Suppressor macrophage treated with lipopolysaccharide for 4 hours (primary cell): ENCODE measurements around the gene COP1.
A peak's percentile ranks its signal among the peaks of the same experiment; 100 is the strongest.
"Not testable (repeated sequence)": the region's sequence is repeated elsewhere in the genome, so short reads cannot be mapped to it uniquely, and the experiment has no call there.

Experiments
- DNase-seq: peaks from one replicate; pipeline ENCODE4 v3.0.0-alpha.2; 2020

The COP1 gene

GRCh38 chr1:176029609-176030008 is 177.5 kb downstream of the COP1 start:
- no peak for DNase-seq

DNA sequence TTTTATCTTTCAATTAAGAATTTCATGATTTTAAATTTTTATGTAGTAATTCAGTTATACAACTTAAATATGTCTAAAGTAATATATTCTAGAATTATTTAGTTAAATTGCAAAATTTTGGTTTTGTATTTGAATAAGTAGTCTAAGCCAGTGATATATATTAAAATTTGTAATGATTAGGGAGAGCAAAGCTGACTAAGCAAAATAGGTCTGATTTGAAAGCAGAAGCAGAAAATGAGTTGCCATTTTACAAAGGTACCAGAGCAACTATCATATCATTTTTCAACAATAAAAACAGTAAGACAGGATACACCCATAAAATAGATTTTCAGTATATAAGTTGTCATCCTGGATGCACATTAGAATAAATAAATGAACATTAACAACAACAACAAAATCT is 177.9 kb downstream of the COP1 start:
- no peak for DNase-seq

- DNase-seq: not testable (repeated sequence)
These were observed 179.2 kb downstream of the COP1 start for GRCh38 chr1:176027934-176028333.

DNA sequence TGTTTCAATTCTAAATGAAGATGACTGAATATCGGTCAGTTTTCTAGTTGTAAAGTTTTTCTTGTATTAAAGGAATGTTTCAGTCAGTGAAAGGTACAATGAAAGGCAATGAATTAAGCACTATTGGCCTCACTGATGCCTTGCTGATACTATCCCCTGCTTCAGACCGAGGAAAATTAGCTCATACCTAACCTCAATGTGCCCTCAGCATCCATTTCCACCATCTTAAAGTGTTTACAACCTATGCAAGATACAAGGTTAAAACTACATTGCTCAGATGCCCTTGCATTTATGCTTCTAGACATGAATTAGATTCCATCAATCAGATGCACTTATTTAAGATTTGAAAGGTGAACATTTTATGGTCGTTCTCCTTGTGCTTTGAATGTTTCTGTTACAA is 184.5 kb downstream of the COP1 start:
- no peak for DNase-seq

- DNase-seq: no peak
These were observed 189.4 kb downstream of the COP1 start for GRCh38 chr1:176017722-176018121.

DNA sequence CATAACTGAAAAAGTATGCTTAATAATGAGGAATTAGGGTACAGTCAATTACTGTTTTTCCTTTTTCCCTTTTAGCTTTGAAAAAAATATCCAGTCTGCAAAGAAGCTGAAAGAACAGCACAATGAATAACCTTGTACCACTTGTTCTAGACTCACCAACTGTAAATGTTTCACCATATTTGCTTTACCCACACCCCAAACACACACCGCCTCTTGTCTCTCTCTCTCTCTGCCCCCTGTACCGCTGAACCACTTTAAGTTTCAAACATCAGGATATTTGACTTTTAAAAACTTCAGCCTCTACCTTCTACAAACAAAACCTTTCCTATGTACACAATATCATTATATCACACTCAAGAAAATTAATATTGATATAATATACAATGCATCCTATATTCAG is 197.1 kb downstream of the COP1 start:
- DNase-seq: no peak

DNA sequence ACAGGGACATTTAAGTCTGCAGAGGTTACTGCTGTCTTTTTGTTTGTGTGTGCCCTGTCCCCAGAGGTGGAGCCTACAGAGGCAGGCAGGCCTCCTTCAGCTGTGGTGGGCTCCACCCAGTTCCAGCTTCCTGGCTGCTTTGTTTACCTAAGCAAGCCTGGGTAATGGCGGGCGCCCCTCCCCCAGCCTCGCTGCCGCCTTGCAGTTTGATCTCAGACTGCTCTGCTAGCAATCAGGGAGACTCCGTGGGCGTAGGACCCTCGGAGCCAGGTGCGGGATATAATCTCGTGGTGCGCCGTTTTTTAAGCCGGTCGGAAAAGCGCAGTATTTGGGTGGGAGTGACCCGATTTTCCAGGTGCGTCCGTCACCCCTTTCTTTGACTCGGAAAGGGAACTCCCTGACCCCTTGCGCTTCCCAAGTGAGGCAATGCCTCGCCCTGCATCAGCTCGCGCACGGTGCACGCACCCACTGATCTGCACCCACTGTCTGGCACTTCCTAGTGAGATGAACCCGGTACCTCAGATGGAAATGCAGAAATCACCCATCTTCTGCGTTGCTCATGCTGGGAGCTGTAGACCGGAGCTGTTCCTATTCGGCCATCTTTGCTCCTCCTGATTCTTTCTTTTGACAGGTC is 199.2 kb downstream of the COP1 start:
- not testable (repeated sequence) for DNase-seq

DNA sequence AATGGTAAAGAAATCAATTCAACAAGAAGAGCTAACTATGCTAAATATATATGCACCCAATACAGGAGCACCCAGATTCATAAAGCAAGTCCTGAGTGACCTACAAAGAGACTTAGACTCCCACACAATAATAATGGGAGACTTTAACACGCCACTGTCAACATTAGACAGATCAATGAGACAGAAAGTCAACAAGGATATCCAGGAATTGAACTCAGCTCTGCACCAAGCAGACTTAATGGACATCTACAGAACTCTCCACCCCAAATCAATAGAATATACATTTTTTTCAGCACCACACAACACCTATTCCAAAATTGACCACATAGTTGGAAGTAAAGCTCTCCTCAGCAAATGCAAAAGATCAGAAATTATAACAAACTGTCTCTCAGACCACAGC is 212.4 kb downstream of the COP1 start:
- DNase-seq: not testable (repeated sequence)

- DNase-seq: not testable (repeated sequence)
These were observed 214.3 kb downstream of the COP1 start for GRCh38 chr1:175992825-175993224.

DNA sequence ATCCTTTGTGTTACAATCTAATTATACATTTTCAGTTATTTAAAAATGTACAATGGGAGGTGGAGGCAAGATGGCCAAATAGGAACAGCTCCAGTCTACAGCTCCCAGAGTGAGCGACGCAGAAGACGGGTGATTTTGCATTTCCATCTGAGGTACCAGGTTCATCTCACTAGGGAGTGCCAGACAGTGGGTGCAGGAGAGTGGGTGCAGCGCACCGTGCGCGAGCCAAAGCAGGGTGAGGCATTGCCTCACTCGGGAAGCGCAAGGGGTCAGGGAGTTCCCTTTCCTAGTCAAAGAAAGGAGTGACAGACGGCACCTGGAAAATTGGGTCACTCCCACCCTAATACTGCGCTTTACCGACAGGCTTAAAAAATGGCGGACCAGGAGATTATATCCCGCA is 214.9 kb downstream of the COP1 start:
- DNase-seq: not testable (repeated sequence)

DNA sequence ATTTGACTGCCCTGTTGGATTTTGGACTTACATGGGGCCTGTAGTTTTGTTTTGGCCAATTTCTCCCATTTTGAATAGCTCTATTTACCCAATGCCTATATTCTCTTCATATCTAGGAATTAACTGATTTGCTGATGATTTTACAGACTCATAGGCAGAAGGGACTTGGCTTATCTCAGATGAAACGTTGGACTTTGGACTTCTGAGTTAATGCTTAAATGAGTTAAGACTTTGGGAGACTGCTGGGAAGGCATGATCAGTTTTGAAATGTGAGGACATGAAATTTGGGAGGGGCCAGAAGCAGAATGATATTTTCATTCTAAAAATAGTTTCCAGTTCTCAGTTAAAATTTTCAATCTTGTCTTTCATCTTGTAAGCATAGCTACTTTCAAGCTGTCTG is 222.3 kb downstream of the COP1 start:
- no peak for DNase-seq

DNA sequence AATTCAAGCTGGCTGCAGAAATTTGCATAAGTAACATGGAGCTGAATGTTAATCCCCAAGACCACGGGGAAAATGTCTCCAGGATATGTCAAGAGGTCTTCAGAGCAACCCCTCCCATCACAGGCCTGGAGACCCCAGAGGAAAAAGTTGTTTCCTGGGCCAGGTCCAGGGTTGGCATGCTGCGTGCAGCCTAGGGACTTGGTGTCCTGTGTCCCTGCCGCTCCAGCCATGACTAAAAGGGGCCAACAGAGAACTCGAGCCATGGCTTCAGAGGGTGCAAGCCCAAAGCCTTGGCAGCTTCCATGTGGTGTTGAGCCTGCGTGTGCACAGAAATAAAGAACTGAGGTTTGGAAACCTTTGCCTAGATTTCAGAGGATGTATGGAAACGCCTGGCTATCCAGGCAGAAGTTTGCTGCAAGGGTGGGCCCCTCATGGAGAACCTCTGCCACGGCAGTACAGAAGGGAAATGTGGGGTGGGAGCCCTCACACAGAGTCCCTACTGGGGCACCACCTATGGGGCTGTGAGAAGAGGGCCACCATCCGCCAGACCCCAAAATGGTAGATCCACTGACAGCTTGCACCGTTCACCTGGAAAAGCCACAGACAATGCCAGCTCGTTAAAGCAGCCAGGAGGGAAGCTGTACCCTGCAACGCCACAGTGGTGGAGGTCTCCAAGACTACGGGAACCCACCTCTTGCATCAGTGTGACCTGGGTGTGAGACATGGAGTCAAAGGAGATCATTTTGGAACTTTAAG is 222.9 kb downstream of the COP1 start:
- DNase-seq: no peak

GRCh38 chr1:175983363-175983762 is 223.7 kb downstream of the COP1 start:
- not testable (repeated sequence) for DNase-seq

GRCh38 chr1:175981128-175981527 is 226.0 kb downstream of the COP1 start:
- DNase-seq: no peak

- DNase-seq: no peak
These were observed 228.2 kb downstream of the COP1 start for GRCh38 chr1:175978926-175979325.

DNA sequence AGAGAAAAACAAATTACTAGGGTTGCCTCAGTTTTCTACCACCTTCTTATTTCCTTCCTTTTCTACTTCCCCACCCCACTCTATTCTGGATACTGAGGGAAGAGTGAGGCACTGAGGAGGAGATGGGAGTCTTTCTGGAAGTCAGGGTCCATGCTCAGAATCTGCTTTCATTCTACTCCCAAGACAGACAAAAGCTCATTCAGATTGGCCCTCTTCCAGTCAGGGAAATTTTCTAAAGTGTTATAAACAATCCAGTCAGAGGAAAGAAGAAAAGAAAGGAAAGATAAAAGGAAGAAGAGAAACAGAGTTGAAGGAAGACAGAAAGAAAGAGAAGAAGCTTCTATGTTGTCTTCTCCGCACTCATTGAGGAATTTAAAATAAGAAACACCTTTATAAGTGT is 228.6 kb downstream of the COP1 start:
- DNase-seq: no peak

- DNase-seq: peak; percentile 17
These were observed 230.0 kb downstream of the COP1 start for GRCh38 chr1:175976865-175977642.

DNA sequence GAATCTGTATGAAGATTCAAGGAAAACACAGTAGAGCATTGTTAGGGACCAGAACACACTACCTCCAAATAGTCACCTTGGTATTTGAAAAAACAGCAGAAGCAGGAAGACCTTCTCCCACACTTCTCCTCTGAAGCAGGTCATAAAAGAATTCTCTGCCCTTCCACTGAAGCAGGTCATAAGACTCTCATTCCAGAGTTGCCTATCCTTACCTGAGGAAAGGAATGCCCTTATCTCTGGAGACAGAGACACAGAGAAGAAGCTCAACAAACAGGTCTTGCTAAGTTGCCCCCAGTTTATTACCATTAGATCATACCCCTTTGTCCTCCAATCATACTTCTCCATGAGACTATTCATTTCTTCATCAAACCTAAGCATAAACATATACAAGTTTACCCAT is 237.9 kb downstream of the COP1 start:
- no peak for DNase-seq

GRCh38 chr1:175968486-175969172 is 238.5 kb downstream of the COP1 start:
- no peak for DNase-seq

- no peak for DNase-seq
These were observed 243.3 kb downstream of the COP1 start for GRCh38 chr1:175963740-175964139.

- DNase-seq: no peak
These were observed 246.9 kb downstream of the COP1 start for GRCh38 chr1:175960169-175960568.

- no peak for DNase-seq
These were observed 255.5 kb downstream of the COP1 start for GRCh38 chr1:175951627-175952026.

GRCh38 chr1:175947771-175948170 is 259.3 kb downstream of the COP1 start:
- DNase-seq: no peak
